HEK293 (cell line): Measurements from ENCODE around the gene PHYKPL.

Experiments used
- CTCF ChIA-PET: fragments of 350-600 bp; formaldehyde crosslinking; extraction: SDS; loops from one replicate; lab custom pipeline; 2021; ENCODE audit warnings: antibody characterized with exemption; lab: Yijun Ruan, JAX
- POLR2A ChIA-PET: fragments of 300-600 bp; formaldehyde crosslinking; extraction: SDS; loops from one replicate; lab custom pipeline; 2020; ENCODE audit warnings: antibody characterized with exemption, inconsistent platforms; lab: Yijun Ruan, JAX
- H3K27ac ChIP-seq: fragments of 200-500 bp; sonication (Bioruptor generic); 2 replicates; pipeline ENCODE4 v1.5.1; 2014; ENCODE audit warnings: low read depth, low read length, control low read depth, inconsistent platforms; ENCODE audit errors: extremely low read depth
- H3K36me3 ChIP-seq, 2 experiments: fragments of 200-500 bp in 1 of 2; sonication (Bioruptor generic) in 1 of 2; 1 replicate in 1 of 2; 2 replicates in 1 of 2; pipeline ENCODE4 v1.5.1; 2014 to 2017; ENCODE audit warnings: inconsistent platforms in 2 of 2, low read length in 2 of 2; ENCODE audit not compliant: control insufficient read depth in 2 of 2, insufficient read depth in 1 of 2
- H3K4me1 ChIP-seq: fragments of 200-500 bp; sonication (Bioruptor generic); 2 replicates; pipeline ENCODE4 v1.5.1; 2014; ENCODE audit warnings: mild to moderate bottlenecking, low read length, inconsistent platforms; ENCODE audit not compliant: control insufficient read depth, insufficient read depth
- H3K4me3 ChIP-seq: 2 replicates; pipeline ENCODE4 v1.5.1; 2011; ENCODE audit warnings: low read depth, mild to moderate bottlenecking, control low read depth, low read length, moderate library complexity
- H3K9me3 ChIP-seq: fragments of 200-500 bp; sonication (Bioruptor generic); 2 replicates; pipeline ENCODE4 v1.5.1; 2014; ENCODE audit warnings: low read depth, low read length, inconsistent platforms; ENCODE audit not compliant: control insufficient read depth, insufficient read depth
- EGR2 ChIP-seq: fragments of 450-650 bp; formaldehyde crosslinking; IDR thresholded peaks from 2 replicates; pipeline ENCODE4 v1.5.1; 2016; ENCODE audit warnings: low read depth, missing biosample characterization, missing genetic modification characterization
- FEZF1 ChIP-seq: fragments of 450-650 bp; formaldehyde crosslinking; IDR thresholded peaks from 2 replicates; pipeline ENCODE4 v1.5.1; 2016; ENCODE audit warnings: missing biosample characterization, missing genetic modification characterization
- GLIS1 ChIP-seq: fragments of 450-650 bp; formaldehyde crosslinking; IDR thresholded peaks from 2 replicates; pipeline ENCODE4 v1.5.1; 2016; ENCODE audit warnings: missing biosample characterization, missing genetic modification characterization
- GLIS2 ChIP-seq: fragments of 450-650 bp; formaldehyde crosslinking; IDR thresholded peaks from 2 replicates; pipeline ENCODE4 v1.5.1; 2016; ENCODE audit warnings: missing biosample characterization, missing genetic modification characterization
- KLF17 ChIP-seq: fragments of 450-650 bp; formaldehyde crosslinking; IDR thresholded peaks from 2 replicates; pipeline ENCODE4 v1.5.1; 2016; ENCODE audit warnings: missing biosample characterization, missing genetic modification characterization
- KLF8 ChIP-seq: fragments of 450-650 bp; formaldehyde crosslinking; IDR thresholded peaks from 2 replicates; pipeline ENCODE4 v1.5.1; 2016; ENCODE audit warnings: missing biosample characterization, missing genetic modification characterization
- PBX3 ChIP-seq: sonication (generic); formaldehyde crosslinking; IDR thresholded peaks from 2 replicates; pipeline ENCODE4 v1.8.1; 2022; ENCODE audit warnings: mild to moderate bottlenecking, moderate library complexity, missing genetic modification reagents
- REST ChIP-seq: fragments of 450-650 bp; formaldehyde crosslinking; IDR thresholded peaks from 2 replicates; pipeline ENCODE4 v1.5.1; 2016; ENCODE audit warnings: missing biosample characterization, missing genetic modification characterization
- SCRT2 ChIP-seq: fragments of 450-650 bp; formaldehyde crosslinking; IDR thresholded peaks from 2 replicates; pipeline ENCODE4 v1.5.1; 2016; ENCODE audit warnings: missing biosample characterization, missing genetic modification characterization
- SP2 ChIP-seq: fragments of 450-650 bp; formaldehyde crosslinking; IDR thresholded peaks from 2 replicates; pipeline ENCODE4 v1.5.1; 2016; ENCODE audit warnings: missing biosample characterization, missing genetic modification characterization
- SP3 ChIP-seq: fragments of 450-650 bp; formaldehyde crosslinking; IDR thresholded peaks from 2 replicates; pipeline ENCODE4 v1.5.1; 2016; ENCODE audit warnings: missing biosample characterization, missing genetic modification characterization
- SP7 ChIP-seq: fragments of 450-650 bp; formaldehyde crosslinking; IDR thresholded peaks from 2 replicates; pipeline ENCODE4 v1.5.1; 2016; ENCODE audit warnings: missing biosample characterization, missing genetic modification characterization
- WT1 ChIP-seq: fragments of 450-650 bp; formaldehyde crosslinking; IDR thresholded peaks from 2 replicates; pipeline ENCODE4 v1.5.1; 2016; ENCODE audit warnings: missing biosample characterization, missing genetic modification characterization
- ZBTB20 ChIP-seq: fragments of 450-650 bp; formaldehyde crosslinking; IDR thresholded peaks from 2 replicates; pipeline ENCODE4 v1.5.1; 2016; ENCODE audit warnings: missing biosample characterization, missing genetic modification characterization
- ZBTB48 ChIP-seq: fragments of 450-650 bp; formaldehyde crosslinking; IDR thresholded peaks from 2 replicates; pipeline ENCODE4 v1.5.1; 2016; ENCODE audit warnings: missing biosample characterization, missing genetic modification characterization
- ZFP37 ChIP-seq: fragments of 450-650 bp; formaldehyde crosslinking; IDR thresholded peaks from 2 replicates; pipeline ENCODE4 v1.5.1; 2016; ENCODE audit warnings: missing biosample characterization, missing genetic modification characterization
- ZNF394 ChIP-seq: fragments of 450-650 bp; formaldehyde crosslinking; IDR thresholded peaks from 2 replicates; pipeline ENCODE4 v1.5.1; 2016; ENCODE audit warnings: missing biosample characterization, missing genetic modification characterization, mild to moderate bottlenecking, moderate library complexity, borderline replicate concordance
- ZNF488 ChIP-seq: fragments of 450-650 bp; formaldehyde crosslinking; IDR thresholded peaks from 2 replicates; pipeline ENCODE4 v1.5.1; 2016; ENCODE audit warnings: missing biosample characterization, missing genetic modification characterization
- ZNF571 ChIP-seq: fragments of 450-650 bp; formaldehyde crosslinking; IDR thresholded peaks from 2 replicates; pipeline ENCODE4 v1.5.0; 2017; ENCODE audit warnings: missing biosample characterization, missing genetic modification characterization
- ZNF677 ChIP-seq: fragments of 450-650 bp; IDR thresholded peaks from 2 replicates; pipeline ENCODE4 v1.5.0; 2018; ENCODE audit warnings: missing biosample characterization, mild to moderate bottlenecking, missing genetic modification characterization, moderate library complexity
- ZSCAN23 ChIP-seq: fragments of 450-650 bp; formaldehyde crosslinking; IDR thresholded peaks from 2 replicates; pipeline ENCODE4 v1.5.1; 2016; ENCODE audit warnings: missing biosample characterization, missing genetic modification characterization
- TF ChIP-seq, protein P1 (sequence below): fragments of 450-650 bp; formaldehyde crosslinking; IDR thresholded peaks from 2 replicates; pipeline ENCODE4 v1.5.1; 2016; ENCODE audit warnings: missing biosample characterization, missing genetic modification characterization

Gene PHYKPL

DNA sequence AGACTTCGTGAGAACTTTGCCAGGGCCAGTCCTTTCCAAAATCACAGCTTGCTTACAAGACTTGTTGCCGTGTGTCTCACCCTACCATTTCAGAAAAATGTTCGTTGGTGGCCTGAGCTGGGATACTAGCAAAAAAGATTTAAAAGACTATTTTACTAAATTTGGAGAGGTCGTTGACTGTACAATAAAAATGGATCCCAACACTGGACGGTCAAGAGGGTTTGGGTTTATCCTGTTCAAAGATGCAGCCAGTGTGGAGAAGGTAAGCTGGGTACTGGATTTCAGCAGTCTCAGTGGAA lies 26.9 kb downstream of the PHYKPL start:
- H3K4me3 ChIP-seq, result peak overlapping the region; percentile 68
- CTCF ChIA-PET, result interaction anchor here (0.6 to 1.1 kb wide), 3 partner anchors 29 to 383 kb away, joined by 3 to 6 read pairs (median 3); no protein-coding TSS in a partner anchor
- peaks cover 18 to 55% of the 10 kb centered on the region in 2 experiments for H3K36me3 ChIP-seq
- peaks cover 6% of the 10 kb centered on the region; the same call in 1 of the 2 replicates for H3K4me1 ChIP-seq
- peak overlapping the region; percentile 98; the same call in 1 of the 2 replicates for H3K27ac ChIP-seq
- TF ChIP-seq SP7 (tag by site-specific recombination), result 0 out of 2 replicates have a peak, but pooled peaks have one; percentile 1
- peak; percentile 72; the same call in 1 of the 2 replicates for TF ChIP-seq SCRT2 (tag by site-specific recombination)
- no peak for TF ChIP-seq ZNF571 (tag by site-specific recombination)
- H3K9me3 ChIP-seq, result no peaks in the 10 kb centered on the region
- POLR2A ChIA-PET, result interaction anchor here (0.6 to 1.3 kb wide), 3 partner anchors 8 to 139 kb away, joined by 3 to 5 read pairs (median 4); partner anchors contain the start of gene NHP2

- H3K27ac ChIP-seq, result peak overlapping the region; percentile 98
- ChIA-PET POLR2A (interaction anchor here (0.6 to 1.5 kb wide), 32 partner anchors 9 to 1346 kb away, joined by 3 to 45 read pairs (median 5); partner anchors contain the start of genes B4GALT7, NHP2, PHYKPL and RMND5B), CTCF (interaction anchor here (0.6 to 1.2 kb wide), 4 partner anchors 30 to 383 kb away, joined by 3 to 6 read pairs (median 3); no protein-coding TSS in a partner anchor)
- H3K36me3 ChIP-seq, result peaks cover 17 to 49% of the 10 kb centered on the region in 2 experiments
- peak overlapping the region; percentile 68 for H3K4me3 ChIP-seq
- peaks cover 6% of the 10 kb centered on the region; the same call in 1 of the 2 replicates for H3K4me1 ChIP-seq
- no peaks in the 10 kb centered on the region for H3K9me3 ChIP-seq
- TF ChIP-seq ZNF394 (peak; percentile 48; the same call in 1 of the 2 replicates), EGR2 (tag by site-specific recombination) (0 out of 2 replicates have a peak, but pooled peaks have one; percentile 44), REST (tag by site-specific recombination) (no peak), SP7 (tag by site-specific recombination) (0 out of 2 replicates have a peak, but pooled peaks have one; percentile 17), ZBTB48 (peak; percentile 47; the same call in 1 of the 2 replicates), GLIS1 (tag by site-specific recombination) (peak; percentile 13; the same call in 1 of the 2 replicates), ZBTB20 (tag by site-specific recombination) (peak; percentile 68), ZFP37 (tag by site-specific recombination) (0 out of 2 replicates have a peak, but pooled peaks have one; percentile 39), GLIS2 (tag by site-specific recombination) (0 out of 2 replicates have a peak, but pooled peaks have one; percentile 18), ZNF488 (tag by site-specific recombination) (no peak), FEZF1 (no peak), ZNF677 (tag by site-specific recombination) (0 out of 2 replicates have a peak, but pooled peaks have one; percentile 28), WT1 (tag by site-specific recombination) (no peak), ZSCAN23 (tag by site-specific recombination) (no peak), KLF8 (tag by site-specific recombination) (0 out of 2 replicates have a peak, but pooled peaks have one; percentile 13), PBX3 (CRISPR knock-in tag) (peak; percentile 22; the same call in 1 of the 2 replicates), KLF17 (tag by site-specific recombination) (no peak), SP2 (tag by site-specific recombination) (peak; percentile 80), SP3 (tag by site-specific recombination) (peak; percentile 74)
- TF ChIP-seq, protein P1, sequence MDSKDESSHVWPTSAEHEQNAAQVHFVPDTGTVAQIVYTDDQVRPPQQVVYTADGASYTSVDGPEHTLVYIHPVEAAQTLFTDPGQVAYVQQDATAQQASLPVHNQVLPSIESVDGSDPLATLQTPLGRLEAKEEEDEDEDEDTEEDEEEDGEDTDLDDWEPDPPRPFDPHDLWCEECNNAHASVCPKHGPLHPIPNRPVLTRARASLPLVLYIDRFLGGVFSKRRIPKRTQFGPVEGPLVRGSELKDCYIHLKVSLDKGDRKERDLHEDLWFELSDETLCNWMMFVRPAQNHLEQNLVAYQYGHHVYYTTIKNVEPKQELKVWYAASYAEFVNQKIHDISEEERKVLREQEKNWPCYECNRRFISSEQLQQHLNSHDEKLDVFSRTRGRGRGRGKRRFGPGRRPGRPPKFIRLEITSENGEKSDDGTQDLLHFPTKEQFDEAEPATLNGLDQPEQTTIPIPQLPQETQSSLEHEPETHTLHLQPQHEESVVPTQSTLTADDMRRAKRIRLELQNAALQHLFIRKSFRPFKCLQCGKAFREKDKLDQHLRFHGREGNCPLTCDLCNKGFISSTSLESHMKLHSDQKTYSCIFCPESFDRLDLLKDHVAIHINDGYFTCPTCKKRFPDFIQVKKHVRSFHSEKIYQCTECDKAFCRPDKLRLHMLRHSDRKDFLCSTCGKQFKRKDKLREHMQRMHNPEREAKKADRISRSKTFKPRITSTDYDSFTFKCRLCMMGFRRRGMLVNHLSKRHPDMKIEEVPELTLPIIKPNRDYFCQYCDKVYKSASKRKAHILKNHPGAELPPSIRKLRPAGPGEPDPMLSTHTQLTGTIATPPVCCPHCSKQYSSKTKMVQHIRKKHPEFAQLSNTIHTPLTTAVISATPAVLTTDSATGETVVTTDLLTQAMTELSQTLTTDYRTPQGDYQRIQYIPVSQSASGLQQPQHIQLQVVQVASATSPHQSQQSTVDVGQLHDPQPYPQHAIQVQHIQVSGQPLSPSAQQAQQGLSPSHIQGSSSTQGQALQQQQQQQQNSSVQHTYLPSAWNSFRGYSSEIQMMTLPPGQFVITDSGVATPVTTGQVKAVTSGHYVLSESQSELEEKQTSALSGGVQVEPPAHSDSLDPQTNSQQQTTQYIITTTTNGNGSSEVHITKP, result 0 out of 2 replicates have a peak, but pooled peaks have one; percentile 11
These were observed 27.5 kb downstream of the PHYKPL start for GRCh38 chr5:178204935-178205748.
